Measurements from ENCODE around the gene TRIM63.
"Not testable (repeated sequence)": the region's sequence is repeated elsewhere in the genome, so short reads cannot be mapped to it uniquely, and the experiment has no call there.

Gene TRIM63

DNA sequence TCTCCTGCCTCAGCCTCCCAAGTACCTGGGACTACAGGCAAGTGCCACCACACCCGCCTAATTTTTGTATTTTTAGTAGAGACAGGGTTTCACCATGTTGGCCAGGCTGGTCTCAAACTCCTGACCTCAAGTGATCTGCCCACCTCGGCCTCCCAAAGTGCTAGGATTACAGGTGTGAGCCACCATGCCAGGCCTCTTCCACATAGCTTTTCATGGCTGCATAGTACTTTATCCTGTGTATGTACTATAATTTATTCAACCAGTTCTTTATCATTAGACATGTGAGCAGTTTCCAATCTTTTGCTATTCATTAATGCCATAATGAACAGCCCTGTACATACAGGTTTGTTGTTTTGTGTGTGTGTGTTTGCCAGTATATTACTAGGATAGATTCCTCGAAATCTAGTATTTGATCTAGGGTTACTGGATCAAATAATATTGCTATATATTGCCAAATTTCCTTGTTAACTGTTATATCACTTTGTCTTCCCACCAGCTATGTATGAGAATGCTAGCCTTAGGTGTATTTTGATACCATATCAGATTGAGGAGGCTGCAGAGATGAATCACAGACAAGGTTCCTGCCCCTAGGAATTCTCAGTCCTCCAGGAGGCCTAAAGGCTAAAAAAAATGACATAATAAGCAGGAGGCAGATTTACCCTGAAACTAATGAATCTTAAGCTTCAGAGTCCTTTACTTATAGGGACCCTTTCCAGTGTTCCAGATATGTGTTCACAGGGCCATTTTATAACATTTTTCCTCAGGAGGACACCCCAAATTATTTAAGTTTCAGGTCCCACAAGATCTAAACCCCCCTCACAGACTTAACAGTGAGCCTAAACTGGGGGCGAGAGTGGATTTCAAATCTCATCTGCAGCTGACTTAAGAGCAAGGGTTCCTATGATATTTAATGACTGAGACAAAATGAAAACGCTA, 42.1 kb upstream of the TRIM63 start:
- in situ Hi-C loops (cut with MboI; ENCODE audit: low sequenced_read_pairs, unreplicated experiment) = loop anchor here (5.0 kb wide), 1 partner anchor 38 kb away; no protein-coding TSS in a partner anchor
- TF ChIP-seq, protein P1, sequence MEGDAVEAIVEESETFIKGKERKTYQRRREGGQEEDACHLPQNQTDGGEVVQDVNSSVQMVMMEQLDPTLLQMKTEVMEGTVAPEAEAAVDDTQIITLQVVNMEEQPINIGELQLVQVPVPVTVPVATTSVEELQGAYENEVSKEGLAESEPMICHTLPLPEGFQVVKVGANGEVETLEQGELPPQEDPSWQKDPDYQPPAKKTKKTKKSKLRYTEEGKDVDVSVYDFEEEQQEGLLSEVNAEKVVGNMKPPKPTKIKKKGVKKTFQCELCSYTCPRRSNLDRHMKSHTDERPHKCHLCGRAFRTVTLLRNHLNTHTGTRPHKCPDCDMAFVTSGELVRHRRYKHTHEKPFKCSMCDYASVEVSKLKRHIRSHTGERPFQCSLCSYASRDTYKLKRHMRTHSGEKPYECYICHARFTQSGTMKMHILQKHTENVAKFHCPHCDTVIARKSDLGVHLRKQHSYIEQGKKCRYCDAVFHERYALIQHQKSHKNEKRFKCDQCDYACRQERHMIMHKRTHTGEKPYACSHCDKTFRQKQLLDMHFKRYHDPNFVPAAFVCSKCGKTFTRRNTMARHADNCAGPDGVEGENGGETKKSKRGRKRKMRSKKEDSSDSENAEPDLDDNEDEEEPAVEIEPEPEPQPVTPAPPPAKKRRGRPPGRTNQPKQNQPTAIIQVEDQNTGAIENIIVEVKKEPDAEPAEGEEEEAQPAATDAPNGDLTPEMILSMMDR (IDR thresholded peaks at IDR 0.05; ENCODE audit: borderline replicate concordance, control extremely low read depth, extremely low read depth, insufficient read depth, missing control alignments) = no peak
- no peak for DNase-seq (ENCODE audit: low spot score)

DNA sequence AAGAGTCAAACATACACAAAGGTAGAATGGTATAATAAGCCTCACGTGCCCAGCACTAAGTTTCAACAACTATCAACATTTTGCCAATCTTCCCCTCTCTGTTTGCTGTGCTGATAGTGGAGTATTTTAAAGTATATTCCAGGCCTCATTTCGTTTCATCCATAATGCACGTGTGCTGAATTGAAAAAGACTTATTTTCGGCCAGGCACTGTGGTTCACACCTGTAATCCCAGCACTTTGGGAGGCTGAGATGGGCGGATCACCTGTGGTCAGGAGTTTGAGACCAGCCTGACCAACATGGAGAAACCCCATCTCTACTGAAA, 37.8 kb upstream of the TRIM63 start:
- in situ Hi-C loops (cut with MboI; ENCODE audit: low sequenced_read_pairs, unreplicated experiment) = loop anchor here (5.0 kb wide), 1 partner anchor 42 kb away; no protein-coding TSS in a partner anchor
- not testable (repeated sequence) for DNase-seq (ENCODE audit: low spot score)

DNA sequence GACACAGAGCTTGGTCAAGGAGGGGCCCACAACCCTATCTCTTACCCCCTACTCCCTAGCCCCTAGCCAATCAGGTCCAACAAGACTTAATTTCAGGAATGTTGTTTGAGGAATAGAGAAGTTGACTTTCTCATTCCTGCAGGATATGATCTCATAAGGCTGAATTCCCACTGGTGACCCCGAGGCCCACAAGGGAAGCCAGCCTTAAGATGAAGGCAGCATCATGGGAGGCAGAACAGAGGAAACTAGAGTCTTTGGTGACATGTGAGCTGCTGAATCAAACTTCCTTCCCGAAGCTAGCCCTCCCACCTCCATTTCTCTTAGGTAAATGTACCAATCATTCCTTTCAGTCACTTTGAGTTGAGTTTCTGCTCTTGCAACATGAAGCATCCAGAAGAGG, 35.1 kb upstream of the TRIM63 start:
- TF ChIP-seq, protein P1 (IDR thresholded peaks at IDR 0.05; ENCODE audit: borderline replicate concordance, control extremely low read depth, extremely low read depth, insufficient read depth, missing control alignments) = no peak
- no peak for DNase-seq (ENCODE audit: low spot score)
- in situ Hi-C loops (cut with MboI; ENCODE audit: low sequenced_read_pairs, unreplicated experiment) = no loop called here

DNA sequence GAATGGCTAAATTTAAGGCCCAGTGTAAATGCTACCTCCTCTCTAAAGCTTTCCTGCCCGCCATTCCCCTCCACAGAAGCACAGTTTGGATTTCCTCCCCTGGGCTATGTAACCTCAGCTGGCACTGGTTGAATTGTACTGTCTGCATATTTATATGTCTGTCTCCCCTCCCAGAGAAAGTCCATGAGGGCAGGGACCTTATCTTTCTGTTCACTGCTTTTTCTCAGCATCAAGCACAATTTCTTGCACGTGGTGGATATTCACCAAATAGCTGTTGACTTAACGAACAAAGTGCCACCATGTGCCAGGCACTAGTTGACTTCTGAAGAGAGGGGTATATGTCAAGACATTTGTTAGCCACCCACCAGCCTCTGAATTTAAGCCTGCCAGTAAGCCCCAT, 34.7 kb upstream of the TRIM63 start:
- TF ChIP-seq, protein P1 (IDR thresholded peaks at IDR 0.05; ENCODE audit: borderline replicate concordance, control extremely low read depth, extremely low read depth, insufficient read depth, missing control alignments) = no peak
- in situ Hi-C loops (cut with MboI; ENCODE audit: low sequenced_read_pairs, unreplicated experiment) = no loop called here
- no peak for DNase-seq (ENCODE audit: low spot score)

DNA sequence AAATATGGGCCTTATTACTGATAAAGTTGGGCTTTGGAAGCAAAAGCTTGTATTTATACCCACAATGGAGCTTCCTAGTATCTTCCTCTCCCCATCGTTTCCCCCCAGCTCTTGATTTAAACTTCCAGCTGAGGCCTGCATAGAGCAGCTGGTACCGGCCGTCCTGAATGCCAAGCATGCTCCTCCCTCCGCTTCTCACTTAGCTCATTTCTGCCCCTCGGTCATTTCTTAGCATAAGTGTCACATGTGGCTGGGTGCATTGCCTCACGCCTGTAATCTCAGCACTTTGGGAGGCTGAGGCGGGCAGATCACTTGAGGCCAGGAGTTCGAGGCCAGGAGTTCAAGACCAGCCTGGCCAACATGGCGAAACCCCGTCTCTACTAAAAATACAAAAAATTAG, 32.8 kb upstream of the TRIM63 start:
- DNase-seq (ENCODE audit: low spot score) = not testable (repeated sequence)

DNA sequence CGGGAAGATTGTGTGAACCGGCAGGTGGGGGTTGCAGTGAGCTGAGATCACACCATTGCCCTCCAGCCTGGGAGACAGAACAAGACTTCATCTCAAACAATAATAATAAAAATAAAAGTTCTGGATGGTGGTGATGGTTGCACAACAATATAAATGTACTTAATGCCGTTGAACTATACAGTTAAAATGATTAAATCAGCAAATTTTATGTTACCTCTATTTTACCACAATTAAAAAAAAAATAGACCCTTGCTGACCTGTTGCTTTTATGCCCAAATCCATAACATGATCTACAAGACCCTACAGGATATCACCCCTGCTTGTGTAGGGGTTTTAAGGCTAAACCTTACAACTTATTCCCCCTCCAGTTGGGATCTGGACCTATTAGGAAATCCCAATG, 32.4 kb upstream of the TRIM63 start:
- no peak for DNase-seq (ENCODE audit: low spot score)
- in situ Hi-C loops (cut with MboI; ENCODE audit: low sequenced_read_pairs, unreplicated experiment) = no loop called here
- TF ChIP-seq, protein P1 (IDR thresholded peaks at IDR 0.05; ENCODE audit: borderline replicate concordance, control extremely low read depth, extremely low read depth, insufficient read depth, missing control alignments) = no peak

More for the DNA sequence above, 32.8 kb upstream of the TRIM63 start:
- in situ Hi-C loops (cut with MboI; ENCODE audit: low sequenced_read_pairs, unreplicated experiment) = not testable (repeated sequence)

DNA sequence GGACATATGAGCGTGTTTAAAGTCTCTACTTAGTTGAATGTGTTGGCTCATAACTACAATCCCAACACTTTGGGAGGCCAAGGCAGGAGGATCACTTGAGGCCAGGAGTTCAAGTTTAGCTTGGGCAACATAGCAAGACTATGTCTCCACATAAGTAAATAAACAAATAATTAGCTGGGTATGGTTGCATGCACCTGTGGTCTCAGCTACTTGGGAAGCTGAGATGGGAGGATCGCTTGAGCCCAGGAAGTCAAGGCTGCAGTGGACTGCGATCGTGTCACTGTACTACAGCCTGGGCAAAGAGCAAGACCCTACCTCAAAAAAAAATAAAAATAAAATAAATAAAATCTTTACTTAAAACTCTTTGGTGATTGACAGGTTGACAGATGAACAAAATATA, 31.2 kb upstream of the TRIM63 start:
- TF ChIP-seq, protein P1 (IDR thresholded peaks at IDR 0.05; ENCODE audit: borderline replicate concordance, control extremely low read depth, extremely low read depth, insufficient read depth, missing control alignments) = no peak
- in situ Hi-C loops (cut with MboI; ENCODE audit: low sequenced_read_pairs, unreplicated experiment) = no loop called here

More for the DNA sequence above, 31.2 kb upstream of the TRIM63 start:
- DNase-seq (ENCODE audit: low spot score) = no peak

Measured in GM13976 (cell line).